Measurements from ENCODE around the gene RHEB. TPM values are rescaled to one million over a fixed set of nuclear protein-coding genes. Genes with fewer than 3 reads are reported as not detected.
A peak's percentile ranks its signal among the peaks of the same experiment; 100 is the strongest.

RHEB gene
- total RNA-seq, 1 donor from 2014 or later = 143 TPM

DNA sequence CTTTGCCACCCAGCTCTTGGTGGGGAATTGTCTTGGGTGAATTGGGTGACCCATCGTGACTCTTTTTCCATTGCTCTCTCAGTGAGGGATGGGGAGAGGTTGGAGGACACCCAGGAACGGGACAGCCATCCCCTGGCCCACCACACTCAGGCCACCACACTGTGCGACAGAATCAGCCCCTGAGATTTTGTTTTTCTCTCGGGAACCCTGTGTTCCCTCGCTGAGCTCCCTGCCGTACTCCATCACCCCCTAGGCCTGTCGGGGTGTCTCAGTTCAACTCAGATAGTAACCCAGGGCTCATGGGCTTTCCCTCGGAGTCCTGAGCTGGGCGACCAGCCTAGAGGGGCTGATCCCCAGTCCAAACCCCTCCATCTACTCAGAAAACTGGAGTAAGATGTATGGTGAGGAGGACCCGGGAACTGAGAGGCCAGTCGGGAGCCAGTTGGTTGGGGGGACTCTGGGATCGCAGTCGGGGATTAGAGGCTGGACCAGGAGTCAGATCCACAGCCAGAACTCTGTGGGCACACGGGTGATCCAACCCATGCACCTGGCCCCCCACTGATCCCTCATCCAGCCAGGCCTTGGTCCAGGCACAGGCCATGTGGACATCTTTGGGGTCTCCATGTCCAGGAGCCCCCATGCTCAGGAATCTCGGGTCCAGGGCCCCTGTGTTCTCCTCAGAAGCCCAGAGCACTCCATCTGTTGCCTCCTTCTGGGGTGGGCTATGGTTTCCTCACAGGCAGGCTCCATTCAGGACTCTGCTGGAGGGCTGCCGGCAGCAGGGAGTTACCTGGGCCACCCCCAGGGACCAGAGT is 89.1 kb downstream of the RHEB start:
- no peak overlapping the region for H3K27ac ChIP-seq (ENCODE audit: low read depth, low read length)
- Mint-ChIP-seq H3K9me3 (ENCODE audit: unreplicated experiment) (no peaks in the 10 kb centered on the region), H3K4me1 (ENCODE audit: low read depth, unreplicated experiment) (peaks cover 28% of the 10 kb centered on the region), H3K36me3 (ENCODE audit: low read depth, unreplicated experiment) (peaks cover 1% of the 10 kb centered on the region), H3K27ac (ENCODE audit: unreplicated experiment) (no peak overlapping the region), H3K4me3 (ENCODE audit: unreplicated experiment) (no peak overlapping the region), H3K27me3 (ENCODE audit: low read depth, unreplicated experiment) (peaks cover 23% of the 10 kb centered on the region)
- no peak for TF ChIP-seq EZH2 (IDR thresholded peaks at IDR 0.05; ENCODE audit: insufficient read depth, low read length)
- TF ChIP-seq, protein P1, sequence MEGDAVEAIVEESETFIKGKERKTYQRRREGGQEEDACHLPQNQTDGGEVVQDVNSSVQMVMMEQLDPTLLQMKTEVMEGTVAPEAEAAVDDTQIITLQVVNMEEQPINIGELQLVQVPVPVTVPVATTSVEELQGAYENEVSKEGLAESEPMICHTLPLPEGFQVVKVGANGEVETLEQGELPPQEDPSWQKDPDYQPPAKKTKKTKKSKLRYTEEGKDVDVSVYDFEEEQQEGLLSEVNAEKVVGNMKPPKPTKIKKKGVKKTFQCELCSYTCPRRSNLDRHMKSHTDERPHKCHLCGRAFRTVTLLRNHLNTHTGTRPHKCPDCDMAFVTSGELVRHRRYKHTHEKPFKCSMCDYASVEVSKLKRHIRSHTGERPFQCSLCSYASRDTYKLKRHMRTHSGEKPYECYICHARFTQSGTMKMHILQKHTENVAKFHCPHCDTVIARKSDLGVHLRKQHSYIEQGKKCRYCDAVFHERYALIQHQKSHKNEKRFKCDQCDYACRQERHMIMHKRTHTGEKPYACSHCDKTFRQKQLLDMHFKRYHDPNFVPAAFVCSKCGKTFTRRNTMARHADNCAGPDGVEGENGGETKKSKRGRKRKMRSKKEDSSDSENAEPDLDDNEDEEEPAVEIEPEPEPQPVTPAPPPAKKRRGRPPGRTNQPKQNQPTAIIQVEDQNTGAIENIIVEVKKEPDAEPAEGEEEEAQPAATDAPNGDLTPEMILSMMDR (IDR thresholded peaks at IDR 0.05; ENCODE audit: insufficient read depth, low read depth, low read length) = no peak
- H3K79me2 ChIP-seq (ENCODE audit: insufficient read depth, low read length) = no peaks in the 10 kb centered on the region
- H3K4me2 ChIP-seq (ENCODE audit: low read length) = no peak overlapping the region
- H3K9ac ChIP-seq (ENCODE audit: low read length) = no peak overlapping the region
- FAIRE-seq = no peak
- H3K4me3 ChIP-seq (ENCODE audit: insufficient read depth, low read depth, low read length) = no peak overlapping the region
- no peak overlapping the region for H2AFZ ChIP-seq (ENCODE audit: low read depth, low read length)
- H3K27me3 ChIP-seq (ENCODE audit: insufficient read depth, low read length) = no peaks in the 10 kb centered on the region
- DNase-seq (ENCODE audit: low read depth) = no peak
- no peaks in the 10 kb centered on the region for H3K9me3 ChIP-seq (ENCODE audit: insufficient read depth, low read depth, low read length)
- peaks cover 39% of the 10 kb centered on the region for H3K4me1 ChIP-seq (ENCODE audit: insufficient read depth, low read length)
- H3K36me3 ChIP-seq (ENCODE audit: insufficient read depth, low read length) = no peaks in the 10 kb centered on the region
- H4K20me1 ChIP-seq (ENCODE audit: insufficient read depth, low read length) = no peaks in the 10 kb centered on the region

DNA sequence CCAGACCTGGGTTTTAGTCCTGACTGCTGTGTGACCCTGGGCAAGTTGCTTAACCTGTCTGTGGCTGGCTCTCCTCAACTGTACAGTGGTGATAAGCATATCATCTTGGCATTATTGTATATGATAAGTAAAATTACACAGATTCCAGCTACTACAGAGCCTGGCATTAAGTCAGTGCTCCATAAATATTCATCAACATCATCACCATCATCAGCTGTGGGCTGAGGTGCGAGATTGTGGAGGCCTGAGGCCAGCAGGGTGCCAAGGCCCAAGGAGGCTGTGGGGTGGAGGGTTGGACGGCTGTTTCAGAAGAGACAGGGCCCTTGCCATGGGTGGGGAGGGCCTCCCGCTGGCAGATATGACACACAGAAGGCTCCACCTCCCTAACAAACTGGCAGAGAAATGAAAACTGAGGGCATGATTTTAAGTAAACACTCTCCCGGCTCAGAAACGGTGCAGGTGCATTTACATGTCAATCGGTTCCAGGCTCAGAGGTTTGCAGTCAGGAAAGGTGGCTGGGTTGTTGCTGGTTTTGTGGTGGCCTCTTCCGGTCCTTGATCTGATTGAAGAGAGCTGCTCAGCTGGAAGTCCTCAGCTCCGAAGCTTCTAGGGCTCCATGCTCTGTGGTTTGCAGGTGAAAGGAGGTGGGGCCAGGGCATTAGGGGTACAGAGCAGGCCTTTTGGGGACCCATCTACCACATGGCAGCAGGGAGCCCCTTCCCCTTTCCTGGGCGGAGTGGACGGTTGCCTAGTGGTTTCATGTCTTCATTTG is 89.9 kb downstream of the RHEB start:
- Mint-ChIP-seq H3K27me3 (ENCODE audit: low read depth, unreplicated experiment) (peaks cover 17% of the 10 kb centered on the region), H3K4me3 (ENCODE audit: unreplicated experiment) (no peak overlapping the region), H3K9me3 (ENCODE audit: unreplicated experiment) (no peaks in the 10 kb centered on the region), H3K36me3 (ENCODE audit: low read depth, unreplicated experiment) (peaks cover 1% of the 10 kb centered on the region), H3K4me1 (ENCODE audit: low read depth, unreplicated experiment) (peaks cover 28% of the 10 kb centered on the region), H3K27ac (ENCODE audit: unreplicated experiment) (no peak overlapping the region)
- H3K27ac ChIP-seq (ENCODE audit: low read depth, low read length) = peak overlapping the region; percentile 32
- H3K4me2 ChIP-seq (ENCODE audit: low read length) = no peak overlapping the region
- H3K9me3 ChIP-seq (ENCODE audit: insufficient read depth, low read depth, low read length) = no peaks in the 10 kb centered on the region
- no peak for FAIRE-seq
- H3K9ac ChIP-seq (ENCODE audit: low read length) = no peak overlapping the region
- H4K20me1 ChIP-seq (ENCODE audit: insufficient read depth, low read length) = no peaks in the 10 kb centered on the region
- H2AFZ ChIP-seq (ENCODE audit: low read depth, low read length) = no peak overlapping the region
- no peaks in the 10 kb centered on the region for H3K27me3 ChIP-seq (ENCODE audit: insufficient read depth, low read length)
- no peak overlapping the region for H3K4me3 ChIP-seq (ENCODE audit: insufficient read depth, low read depth, low read length)
- H3K79me2 ChIP-seq (ENCODE audit: insufficient read depth, low read length) = no peaks in the 10 kb centered on the region
- H3K4me1 ChIP-seq (ENCODE audit: insufficient read depth, low read length) = peaks cover 39% of the 10 kb centered on the region
- no peaks in the 10 kb centered on the region for H3K36me3 ChIP-seq (ENCODE audit: insufficient read depth, low read length)
- no peak for DNase-seq (ENCODE audit: low read depth)
- TF ChIP-seq, protein P1 (IDR thresholded peaks at IDR 0.05; ENCODE audit: insufficient read depth, low read depth, low read length) = no peak
- TF ChIP-seq EZH2 (IDR thresholded peaks at IDR 0.05; ENCODE audit: insufficient read depth, low read length) = no peak

All from astrocyte (in vitro differentiated cells and primary cell).